OCI-LY7 (cell line): Measurements from ENCODE around the gene THOC1. TPM values are rescaled to one million over a fixed set of nuclear protein-coding genes. Genes with fewer than 3 reads are reported as not detected.

Source experiments
- BruUV-seq: library from RNA; stranded (reverse); fragments of 400-500 nt; replicated peaks from 2 replicates; lab custom pipeline; 2021; lab: Mats Ljungman, UMichigan
- CTCF ChIA-PET: fragments of 300-600 bp; sonication (Branson Sonifier 250); formaldehyde crosslinking; loops from one replicate; lab custom pipeline; 2022; ENCODE audit warnings: antibody characterized with exemption; ENCODE audit not compliant: unreplicated experiment; lab: Charles Lee
- POLR2A ChIA-PET: fragments of 300-600 bp; sonication (Branson Sonifier 250); formaldehyde crosslinking; loops from one replicate; lab custom pipeline; 2022; ENCODE audit warnings: antibody characterized with exemption; lab: Charles Lee
- DNase-seq: peaks from one replicate; pipeline ENCODE4 v3.0.0-alpha.2; 2015; ENCODE audit warnings: low spot score
- H2AFZ ChIP-seq: fragments of 200-600 bp; sonication (generic), shearing (Covaris generic); 2 replicates; pipeline ENCODE4 v1.6.1; 2014; ENCODE audit warnings: mild to moderate bottlenecking, antibody characterized with exemption, low read length, moderate library complexity
- H3K27ac ChIP-seq: fragments of 200-600 bp; sonication (generic); 2 replicates; pipeline ENCODE4 v1.5.1; 2014; ENCODE audit warnings: mixed run types, low read depth, mild to moderate bottlenecking, moderate library complexity, low read length, inconsistent platforms; ENCODE audit not compliant: poor library complexity, severe bottlenecking
- H3K36me3 ChIP-seq: fragments of 200-600 bp; sonication (generic); 2 replicates; pipeline ENCODE4 v1.6.1; 2014; ENCODE audit warnings: mild to moderate bottlenecking, antibody characterized with exemption, low read length, moderate library complexity, mixed read lengths; ENCODE audit not compliant: insufficient read depth
- H3K4me1 ChIP-seq: fragments of 200-600 bp; sonication (generic); 2 replicates; pipeline ENCODE4 v1.5.1; 2014; ENCODE audit warnings: mild to moderate bottlenecking, low read length; ENCODE audit not compliant: insufficient read depth, poor library complexity, severe bottlenecking
- H3K4me2 ChIP-seq: fragments of 200-600 bp; sonication (generic); 2 replicates; pipeline ENCODE4 v1.6.1; 2014; ENCODE audit warnings: mild to moderate bottlenecking, low read length
- H3K4me3 ChIP-seq: fragments of 200-600 bp; sonication (generic); 2 replicates; pipeline ENCODE4 v1.5.1; 2014; ENCODE audit warnings: mild to moderate bottlenecking, low read depth, low read length; ENCODE audit not compliant: poor library complexity, severe bottlenecking
- H3K79me2 ChIP-seq: fragments of 200-600 bp; sonication (generic); 2 replicates; pipeline ENCODE4 v1.6.1; 2016; ENCODE audit warnings: low read depth, mild to moderate bottlenecking, low read length, moderate library complexity, mixed read lengths; ENCODE audit not compliant: insufficient read depth
- H3K9me2 ChIP-seq: fragments of 200-600 bp; sonication (generic); 2 replicates; pipeline ENCODE4 v1.6.1; 2016; ENCODE audit warnings: mild to moderate bottlenecking, low read length, mixed read lengths; ENCODE audit not compliant: insufficient read depth
- H3K9me3 ChIP-seq: fragments of 200-600 bp; sonication (generic); 2 replicates; pipeline ENCODE4 v1.6.1; 2014; ENCODE audit warnings: mild to moderate bottlenecking, mixed run types, low read length, mixed read lengths
- H4K20me1 ChIP-seq: fragments of 200-600 bp; sonication (generic); 2 replicates; pipeline ENCODE4 v1.6.1; 2014; ENCODE audit warnings: mild to moderate bottlenecking, antibody characterized with exemption, low read length, moderate library complexity, mixed read lengths; ENCODE audit not compliant: insufficient read depth
- EZH2phosphoT487 ChIP-seq: fragments of 200-600 bp; sonication (generic); IDR thresholded peaks from 2 replicates; pipeline ENCODE4 v1.6.1; 2018; ENCODE audit warnings: low read depth, borderline replicate concordance, mild to moderate bottlenecking, mixed run types, antibody characterized with exemption, low read length, moderate library complexity, mixed read lengths
- intact Hi-C: fragments of 100-400 bp; cut with micrococcal nuclease; formaldehyde crosslinking; loops from one replicate; pipeline ENCODE4 v1.10.0; 2022; ENCODE audit not compliant: unreplicated experiment
- total RNA-seq, 2 experiments: library from RNA; depleted of rRNA in 1 of 2; stranded (reverse); fragments of >200 nt in 1 of 2; shearing (Covaris generic) in 1 of 2; gene quantifications; 2 replicates each; pipeline ENCODE4 v1.2.3, GENCODE V29; 2014 to 2022
- TF ChIP-seq, protein P1 (sequence below): fragments of 200-600 bp; sonication (generic); conservative IDR thresholded peaks from 2 replicates; pipeline ENCODE4 v1.5.1; 2014; ENCODE audit warnings: mild to moderate bottlenecking, antibody characterized with exemption, low read length, moderate library complexity, mixed read lengths

Gene THOC1
- total RNA-seq, 2 experiments from 2014 or later = 70.4 to 74.6 TPM

DNA sequence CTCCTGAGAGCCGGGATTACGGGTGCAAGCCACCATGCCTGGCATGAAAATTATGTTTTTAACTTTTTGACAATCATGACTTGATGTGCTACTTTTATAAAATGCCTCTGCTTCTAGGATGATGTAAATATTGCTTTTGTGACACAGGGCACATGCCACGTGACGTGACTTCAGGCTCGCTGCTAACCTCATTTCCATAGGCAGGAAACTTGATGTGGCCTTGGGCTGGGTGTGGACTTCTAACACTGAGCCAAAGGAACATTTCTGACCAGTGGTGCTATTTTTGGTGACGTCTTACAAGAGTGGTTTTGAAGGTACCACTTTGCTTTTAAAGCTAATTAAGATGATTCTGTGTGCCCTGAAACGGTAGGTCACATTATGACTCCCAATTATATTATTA is 34.2 kb upstream of the THOC1 start:
- TF ChIP-seq, protein P1, sequence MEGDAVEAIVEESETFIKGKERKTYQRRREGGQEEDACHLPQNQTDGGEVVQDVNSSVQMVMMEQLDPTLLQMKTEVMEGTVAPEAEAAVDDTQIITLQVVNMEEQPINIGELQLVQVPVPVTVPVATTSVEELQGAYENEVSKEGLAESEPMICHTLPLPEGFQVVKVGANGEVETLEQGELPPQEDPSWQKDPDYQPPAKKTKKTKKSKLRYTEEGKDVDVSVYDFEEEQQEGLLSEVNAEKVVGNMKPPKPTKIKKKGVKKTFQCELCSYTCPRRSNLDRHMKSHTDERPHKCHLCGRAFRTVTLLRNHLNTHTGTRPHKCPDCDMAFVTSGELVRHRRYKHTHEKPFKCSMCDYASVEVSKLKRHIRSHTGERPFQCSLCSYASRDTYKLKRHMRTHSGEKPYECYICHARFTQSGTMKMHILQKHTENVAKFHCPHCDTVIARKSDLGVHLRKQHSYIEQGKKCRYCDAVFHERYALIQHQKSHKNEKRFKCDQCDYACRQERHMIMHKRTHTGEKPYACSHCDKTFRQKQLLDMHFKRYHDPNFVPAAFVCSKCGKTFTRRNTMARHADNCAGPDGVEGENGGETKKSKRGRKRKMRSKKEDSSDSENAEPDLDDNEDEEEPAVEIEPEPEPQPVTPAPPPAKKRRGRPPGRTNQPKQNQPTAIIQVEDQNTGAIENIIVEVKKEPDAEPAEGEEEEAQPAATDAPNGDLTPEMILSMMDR = no peak
- TF ChIP-seq EZH2phosphoT487 = no peak
- H3K79me2 ChIP-seq = no peaks in the 10 kb centered on the region
- POLR2A ChIA-PET = no interaction called here
- no TSS peak for BruUV-seq
- H3K4me2 ChIP-seq = no peak overlapping the region
- no peaks in the 10 kb centered on the region for H3K9me3 ChIP-seq
- intact Hi-C loops = no loop called here
- no peak overlapping the region for H2AFZ ChIP-seq
- no peak for DNase-seq
- CTCF ChIA-PET = no interaction called here
- H3K27ac ChIP-seq = no peak overlapping the region
- H3K4me3 ChIP-seq = no peak overlapping the region
- no peaks in the 10 kb centered on the region for H3K36me3 ChIP-seq
- no peaks in the 10 kb centered on the region for H4K20me1 ChIP-seq
- H3K4me1 ChIP-seq = no peaks in the 10 kb centered on the region
- no peaks in the 10 kb centered on the region for H3K9me2 ChIP-seq

DNA sequence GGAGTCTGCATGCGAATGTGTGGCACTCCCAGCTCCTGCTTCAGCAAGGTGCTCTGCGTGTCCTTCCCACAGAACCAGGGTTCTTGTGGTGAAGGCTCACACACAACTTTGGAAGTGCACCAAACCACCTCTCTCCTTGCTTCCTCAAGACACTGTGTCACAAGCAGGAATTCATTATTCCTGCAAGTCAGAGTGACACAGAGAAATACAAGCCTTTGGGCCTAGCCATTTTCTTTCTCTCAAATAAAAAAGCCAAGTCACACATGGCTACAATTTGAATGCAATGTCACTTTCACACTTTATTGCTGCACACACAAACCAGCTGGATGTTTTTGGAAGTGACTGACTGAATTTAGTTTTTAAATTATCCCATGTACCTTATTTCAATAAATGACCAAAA is 30.1 kb upstream of the THOC1 start:
- no TSS peak for BruUV-seq
- no peaks in the 10 kb centered on the region for H4K20me1 ChIP-seq
- no peak overlapping the region for H2AFZ ChIP-seq
- no peaks in the 10 kb centered on the region for H3K9me2 ChIP-seq
- H3K36me3 ChIP-seq = no peaks in the 10 kb centered on the region
- H3K4me3 ChIP-seq = no peak overlapping the region
- H3K4me2 ChIP-seq = no peak overlapping the region
- H3K79me2 ChIP-seq = no peaks in the 10 kb centered on the region
- POLR2A ChIA-PET = interaction anchor here (0.8 kb wide), 1 partner anchor 180 kb away, joined by 3 read pairs; no protein-coding TSS in a partner anchor
- intact Hi-C loops = no loop called here
- no peak for TF ChIP-seq EZH2phosphoT487
- TF ChIP-seq, protein P1 = no peak
- H3K9me3 ChIP-seq = no peaks in the 10 kb centered on the region
- CTCF ChIA-PET = no interaction called here
- no peak for DNase-seq
- no peaks in the 10 kb centered on the region for H3K4me1 ChIP-seq
- H3K27ac ChIP-seq = no peak overlapping the region

DNA sequence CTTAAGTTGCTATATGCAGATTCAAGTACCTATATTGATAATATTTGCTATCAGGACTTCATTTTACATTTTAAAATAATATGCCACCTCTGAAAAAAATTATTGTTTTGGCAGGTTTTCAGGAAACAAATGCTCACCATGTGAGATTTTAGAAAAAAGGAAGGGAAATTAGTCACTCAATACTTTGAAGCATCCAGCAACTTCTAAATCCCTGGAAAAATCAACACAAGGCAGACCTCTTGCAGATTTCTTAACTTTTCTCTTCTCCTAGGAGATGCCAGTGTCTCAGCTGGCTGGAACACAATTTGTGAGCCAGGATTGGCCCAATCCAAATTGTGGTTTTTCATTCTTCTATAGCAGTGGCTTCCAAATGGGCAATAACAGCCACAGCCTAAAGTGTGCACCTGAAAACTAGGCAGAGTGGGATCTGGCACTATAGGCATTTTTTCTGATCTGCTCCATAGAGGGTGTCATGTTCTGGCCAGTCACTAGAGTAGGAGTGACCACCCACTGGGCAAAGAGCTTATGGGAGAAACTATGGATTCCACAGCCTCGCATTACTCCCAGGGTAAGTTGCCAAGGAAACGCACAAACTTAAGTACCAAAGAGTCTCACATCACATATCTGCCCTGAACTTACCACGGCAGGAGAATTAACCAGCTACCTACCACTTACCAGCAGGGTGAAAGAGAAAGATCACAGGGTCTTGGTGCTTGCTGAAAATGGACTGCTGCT is 28.1 kb upstream of the THOC1 start:
- no peaks in the 10 kb centered on the region for H3K4me1 ChIP-seq
- no peak overlapping the region for H3K27ac ChIP-seq
- ChIA-PET CTCF (interaction anchor here (0.6 kb wide), 1 partner anchor 265 kb away, joined by 3 read pairs; no protein-coding TSS in a partner anchor), POLR2A (no interaction called here)
- H3K36me3 ChIP-seq = no peaks in the 10 kb centered on the region
- no peaks in the 10 kb centered on the region for H3K9me2 ChIP-seq
- BruUV-seq = no TSS peak
- H3K4me2 ChIP-seq = no peak overlapping the region
- TF ChIP-seq, protein P1 = no peak
- TF ChIP-seq EZH2phosphoT487 = no peak
- no peak for DNase-seq
- H4K20me1 ChIP-seq = no peaks in the 10 kb centered on the region
- H2AFZ ChIP-seq = no peak overlapping the region
- intact Hi-C loops = no loop called here
- no peak overlapping the region for H3K4me3 ChIP-seq
- H3K9me3 ChIP-seq = no peaks in the 10 kb centered on the region
- no peaks in the 10 kb centered on the region for H3K79me2 ChIP-seq
